ENCODE results near the gene BAZ1B. TPM values are rescaled to one million over a fixed set of nuclear protein-coding genes. Genes with fewer than 3 reads are reported as not detected.

BAZ1B gene
- total RNA-seq (100 to 1,000 TPM in 1 of 5 donors, 10 to 100 TPM in 4; 43.0 to 210 (median 52.2) TPM), polyA plus RNA-seq (10 to 100 TPM in 2 of 3 donors, 1 to 10 TPM in 1; 8.9 to 18.9 (median 14.4) TPM)
- long read RNA-seq, donor 1, partial matches to known transcripts = 6 of 6 reads
- long read RNA-seq, donor 1, other reads (novel, unspliced or antisense) = 0 of 6 reads
- long read RNA-seq, donor 2, partial matches to known transcripts = 28 of 28 reads
- long read RNA-seq, donor 2, other reads (novel, unspliced or antisense) = 0 of 28 reads
- long read RNA-seq, donor 3, full-length matches to known transcripts = 1 of 1 reads
- long read RNA-seq, donor 3, partial matches to known transcripts = 0 of 1 reads
- long read RNA-seq, donor 3, other reads (novel, unspliced or antisense) = 0 of 1 reads
- long read RNA-seq, donor 4 = 0 reads
- long read RNA-seq, donor 5, partial matches to known transcripts = 34 of 34 reads
- long read RNA-seq, donor 5, other reads (novel, unspliced or antisense) = 0 of 34 reads
- long read RNA-seq, donor 6, partial matches to known transcripts = 69 of 69 reads
- long read RNA-seq, donor 6, other reads (novel, unspliced or antisense) = 0 of 69 reads
- long read RNA-seq, donor 7 = 0 reads
- long read RNA-seq, donor 8, partial matches to known transcripts = 5 of 5 reads
- long read RNA-seq, donor 8, other reads (novel, unspliced or antisense) = 0 of 5 reads
- long read RNA-seq, donor 9, partial matches to known transcripts = 17 of 17 reads
- long read RNA-seq, donor 9, other reads (novel, unspliced or antisense) = 0 of 17 reads
- long read RNA-seq, donor 10 = 0 reads

GRCh38 chr7:73522105-73522872, at the start of gene BAZ1B:
BAZ1B (minus strand) TSS chr7:73522293; CDS start chr7:73521933, 360 bp downstream.
- peak; percentile 97 to 99 for DNase-seq
- Histone ChIP-seq H3K4me1 (peaks cover 30 to 64% (median 39%) of the 10 kb centered on the region in 4 donors), H3K27me3 (no peaks in the 10 kb centered on the region), H3K36me3 (peaks cover 0 to 6% (median 1%) of the 10 kb centered on the region in 4 donors), H3K27ac (peak within 1 kb of the TSS; percentile 89 to 98 (median 93)), H3K9me3 (no peaks in the 10 kb centered on the region), H3K4me3 (peak within 1 kb of the TSS; percentile 89 to 98 (median 95))
- WGBS, 5 donors = 0 to 1% (median 0%) methylated on average over 32 to 71 of the region's 71 CpGs
- TF ChIP-seq POLR2AphosphoS5 (IDR thresholded peaks at IDR 0.05) (peak; percentile 41 to 63 (median 62)), EP300 (IDR thresholded peaks at IDR 0.05) (peak; percentile 40), POLR2A (IDR thresholded peaks at IDR 0.05) (no peak), CTCF (IDR thresholded peaks at IDR 0.05) (peak in 2 of 7 experiments; percentile 31 to 43)
- intact Hi-C loops (cut with DNase I; ENCODE audit: low total_unique reads) = no loop called here

GRCh38 chr7:73570977-73571376, 48.9 kb upstream of the BAZ1B start:
- DNase-seq = no peak
- no peak overlapping the region for H3K27ac ChIP-seq
- intact Hi-C loops (cut with DNase I; ENCODE audit: low total_unique reads) = no loop called here
- H3K9me3 ChIP-seq = no peaks in the 10 kb centered on the region
- no peak overlapping the region for H3K4me3 ChIP-seq
- TF ChIP-seq POLR2AphosphoS5 (IDR thresholded peaks at IDR 0.05) (no peak), POLR2A (IDR thresholded peaks at IDR 0.05) (no peak), EP300 (IDR thresholded peaks at IDR 0.05) (no peak), CTCF (IDR thresholded peaks at IDR 0.05) (no peak)
- peaks cover 42 to 70% (median 69%) of the 10 kb centered on the region in 4 donors for H3K36me3 ChIP-seq
- H3K27me3 ChIP-seq = no peaks in the 10 kb centered on the region
- 92 to 96% (median 93%) methylated on average over 10 of the region's 10 CpGs for WGBS, 5 donors
- H3K4me1 ChIP-seq = peaks cover 0 to 31% (median 8%) of the 10 kb centered on the region in 4 donors

- TF ChIP-seq POLR2A (IDR thresholded peaks at IDR 0.05) (no peak), CTCF (IDR thresholded peaks at IDR 0.05) (no peak), POLR2AphosphoS5 (IDR thresholded peaks at IDR 0.05) (no peak), EP300 (IDR thresholded peaks at IDR 0.05) (no peak)
- H3K36me3 ChIP-seq = peaks cover 42 to 65% (median 65%) of the 10 kb centered on the region in 4 donors
- peaks cover 0 to 31% (median 10%) of the 10 kb centered on the region in 4 donors for H3K4me1 ChIP-seq
- no peaks in the 10 kb centered on the region for H3K27me3 ChIP-seq
- H3K27ac ChIP-seq = no peak overlapping the region
- DNase-seq = no peak
- no peak overlapping the region for H3K4me3 ChIP-seq
- no peaks in the 10 kb centered on the region for H3K9me3 ChIP-seq
- intact Hi-C loops (cut with DNase I; ENCODE audit: low total_unique reads) = no loop called here
- 95 to 100% (median 97%) methylated on average over 6 to 22 of the region's 22 CpGs for WGBS, 5 donors
Measured at GRCh38 chr7:73570521-73570920, 48.4 kb upstream of the BAZ1B start.

All from stomach (tissue), 19 donors.